22Rv1 (cell line): Measurements from ENCODE around the gene NUDT22.

Experiments used
- H3K27ac ChIP-seq: fragments of 450-650 bp; 2 replicates; pipeline ENCODE4 v1.5.1; 2017
- CTCF ChIP-seq: fragments of 450-650 bp; IDR thresholded peaks from 2 replicates; pipeline ENCODE4 v1.5.1; 2017; ENCODE audit warnings: mild to moderate bottlenecking
- ZFX ChIP-seq: fragments of 450-650 bp; IDR thresholded peaks from 2 replicates; pipeline ENCODE4 v1.6.1; 2017; ENCODE audit warnings: antibody characterized with exemption, borderline replicate concordance

The NUDT22 gene

GRCh38 chr11:64223001-64223651, 2.9 kb upstream of the NUDT22 start:
- TF ChIP-seq CTCF: no peak
- TF ChIP-seq ZFX: no peak
- H3K27ac ChIP-seq: peak overlapping the region; percentile 95

DNA sequence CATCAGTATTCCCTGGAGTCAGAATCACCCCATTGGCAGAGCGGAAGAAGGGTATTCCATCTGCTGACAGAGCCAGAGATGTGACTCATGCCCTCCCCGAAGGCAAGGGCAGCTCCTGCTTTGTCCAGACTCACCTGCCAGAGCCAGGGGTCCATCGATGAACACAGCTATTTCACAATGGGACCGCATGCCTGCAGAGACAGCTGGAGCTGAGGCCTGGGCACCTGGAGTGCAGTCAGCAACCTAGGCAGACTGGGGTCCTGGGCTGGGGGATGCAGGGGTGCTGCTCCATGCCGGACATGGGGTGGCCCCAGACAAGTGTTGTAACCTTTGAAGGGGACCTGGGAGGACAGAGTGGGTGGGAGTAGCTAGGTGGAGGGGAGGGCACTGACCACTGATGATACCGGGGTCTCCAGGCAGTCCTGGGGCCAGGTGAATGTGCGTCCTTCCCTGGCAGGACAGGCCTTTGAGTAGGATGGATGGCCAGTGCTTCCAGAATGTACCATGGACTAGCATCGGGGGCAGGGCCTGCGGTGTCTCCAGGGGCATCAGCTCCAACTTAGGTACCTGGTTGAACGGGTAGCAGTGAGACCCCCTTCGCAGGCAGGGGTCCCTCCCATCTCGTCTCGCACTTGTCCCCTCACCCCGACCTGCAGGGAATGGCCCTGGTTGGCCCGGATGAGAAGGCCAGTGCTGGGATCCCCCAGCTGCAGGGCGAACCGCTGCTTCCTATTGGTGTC, 1.8 kb upstream of the NUDT22 start:
- H3K27ac ChIP-seq: peak overlapping the region; percentile 95
- TF ChIP-seq ZFX: no peak
- no peak for TF ChIP-seq CTCF

DNA sequence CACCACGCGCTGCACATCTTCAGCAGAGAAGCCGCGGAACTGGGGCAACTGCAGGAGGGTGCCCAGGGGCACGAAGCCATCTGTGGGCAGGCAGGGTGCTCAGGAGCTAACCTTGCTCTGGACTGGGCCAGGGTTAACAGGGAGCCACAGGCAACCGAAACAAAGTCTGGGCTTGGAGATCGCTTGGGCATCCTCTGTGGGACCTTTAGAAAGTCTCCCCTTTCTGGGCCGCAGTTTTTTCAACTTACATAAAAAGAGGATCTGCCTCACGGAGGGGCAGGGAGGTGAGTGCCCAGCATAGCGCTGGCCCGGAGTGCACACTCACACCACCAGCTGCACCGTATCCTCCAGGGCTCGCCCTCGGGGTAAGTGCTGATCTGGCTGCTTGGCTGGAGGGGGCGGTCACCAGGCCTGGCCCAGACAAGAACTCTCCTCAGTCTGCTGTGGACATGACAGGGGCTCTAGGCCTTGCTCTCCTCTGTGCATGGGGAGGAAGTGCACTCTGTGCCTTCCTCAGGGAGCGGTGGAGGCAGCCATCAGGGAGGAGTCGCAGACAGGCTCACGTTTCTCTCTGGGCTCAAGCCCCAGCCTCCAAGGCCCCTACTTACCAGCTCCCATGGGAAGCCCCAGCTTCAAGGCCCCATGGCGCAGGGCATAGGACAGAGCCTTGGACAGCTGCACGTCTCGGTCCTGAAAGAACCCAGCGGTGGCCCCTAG, 1.0 kb upstream of the NUDT22 start:
- H3K27ac ChIP-seq: peak overlapping the region; percentile 95
- TF ChIP-seq ZFX (no peak), CTCF (no peak)

- TF ChIP-seq ZFX: no peak
- no peak for TF ChIP-seq CTCF
- peak overlapping the region; percentile 95 for H3K27ac ChIP-seq
These were observed 505 bp downstream of the NUDT22 start for GRCh38 chr11:64226507-64227051.

- no peak for TF ChIP-seq CTCF
- H3K27ac ChIP-seq: peak overlapping the region; percentile 95
These were observed 1.4 kb downstream of the NUDT22 start for GRCh38 chr11:64227405-64227956.

GRCh38 chr11:64229090-64229743, 3.1 kb downstream of the NUDT22 start:
- peak overlapping the region; percentile 73 for H3K27ac ChIP-seq
- TF ChIP-seq ZFX (no peak), CTCF (no peak)
